Body of pancreas (tissue), 4 donors: ENCODE data around the gene MRPL3.

ENCODE experiments used
- POLR2A ChIP-seq, 3 donors: fragments of 450-650 bp; IDR thresholded peaks; one replicate each; pipeline ENCODE4 v1.6.1; 2016; ENCODE audit warnings: antibody characterized with exemption in 3 of 3, mild to moderate bottlenecking in 2 of 3
- TF ChIP-seq, protein P1 (sequence below), 7 experiments: fragments of 450-650 bp in 4 of 7; fragments of 200-600 bp in 3 of 7; sonication (generic) in 3 of 7; IDR thresholded peaks; one replicate each; pipeline ENCODE4 v1.5.1; 2016 to 2019; ENCODE audit warnings: antibody characterized with exemption in 7 of 7

DNA sequence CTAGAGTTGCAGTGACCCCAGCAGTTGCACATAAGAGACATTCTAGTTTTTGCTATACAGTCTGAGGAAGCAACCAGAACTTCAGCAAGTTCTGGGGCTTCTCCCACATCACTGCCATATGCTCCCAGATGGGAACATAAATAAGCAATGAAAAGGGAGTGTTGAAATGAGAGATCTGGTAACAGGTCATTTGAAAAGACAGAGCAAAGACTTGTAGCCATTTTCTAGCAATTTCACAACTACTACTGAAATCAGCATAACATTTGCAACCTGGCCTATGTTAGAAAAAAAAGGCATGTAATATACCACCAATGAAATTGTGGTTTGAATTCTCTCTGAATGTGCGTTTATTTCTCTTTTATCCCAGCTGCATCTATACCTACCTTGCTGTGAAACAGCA lies 63.7 kb downstream of the MRPL3 start:
- no peak for TF ChIP-seq POLR2A (IDR thresholded peaks at IDR 0.05)
- TF ChIP-seq, protein P1, sequence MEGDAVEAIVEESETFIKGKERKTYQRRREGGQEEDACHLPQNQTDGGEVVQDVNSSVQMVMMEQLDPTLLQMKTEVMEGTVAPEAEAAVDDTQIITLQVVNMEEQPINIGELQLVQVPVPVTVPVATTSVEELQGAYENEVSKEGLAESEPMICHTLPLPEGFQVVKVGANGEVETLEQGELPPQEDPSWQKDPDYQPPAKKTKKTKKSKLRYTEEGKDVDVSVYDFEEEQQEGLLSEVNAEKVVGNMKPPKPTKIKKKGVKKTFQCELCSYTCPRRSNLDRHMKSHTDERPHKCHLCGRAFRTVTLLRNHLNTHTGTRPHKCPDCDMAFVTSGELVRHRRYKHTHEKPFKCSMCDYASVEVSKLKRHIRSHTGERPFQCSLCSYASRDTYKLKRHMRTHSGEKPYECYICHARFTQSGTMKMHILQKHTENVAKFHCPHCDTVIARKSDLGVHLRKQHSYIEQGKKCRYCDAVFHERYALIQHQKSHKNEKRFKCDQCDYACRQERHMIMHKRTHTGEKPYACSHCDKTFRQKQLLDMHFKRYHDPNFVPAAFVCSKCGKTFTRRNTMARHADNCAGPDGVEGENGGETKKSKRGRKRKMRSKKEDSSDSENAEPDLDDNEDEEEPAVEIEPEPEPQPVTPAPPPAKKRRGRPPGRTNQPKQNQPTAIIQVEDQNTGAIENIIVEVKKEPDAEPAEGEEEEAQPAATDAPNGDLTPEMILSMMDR (IDR thresholded peaks at IDR 0.05) = no peak
